Measurements from ENCODE around the gene MAGI1. TPM values are rescaled to one million over a fixed set of nuclear protein-coding genes. Genes with fewer than 3 reads are reported as not detected.

Gene MAGI1
- total RNA-seq, 1 donor from 2014 or later: 49.8 TPM

DNA sequence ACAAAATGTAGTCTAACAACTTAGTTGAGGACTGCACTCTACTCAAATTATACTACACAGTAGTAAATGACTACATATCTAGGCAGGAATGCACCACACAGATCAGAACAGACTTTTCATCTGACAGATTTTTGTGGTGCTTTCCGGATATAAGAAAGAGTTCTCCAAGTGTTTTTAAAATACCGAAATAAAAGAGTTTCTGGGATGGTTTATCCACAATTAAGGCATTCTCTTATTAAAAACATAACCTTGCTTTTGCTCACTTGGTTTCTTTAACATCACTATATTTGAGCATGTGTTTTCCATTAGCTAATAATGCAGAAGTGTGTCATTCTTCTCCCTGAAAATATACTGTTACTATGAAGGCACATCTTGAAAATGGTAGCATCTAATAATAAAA, 132.9 kb downstream of the MAGI1 start:
- Mint-ChIP-seq H3K36me3 (ENCODE audit: low read depth) (no peaks in the 10 kb centered on the region), H3K27ac (ENCODE audit: unreplicated experiment) (no peak overlapping the region), H3K27me3 (ENCODE audit: low read depth) (no peaks in the 10 kb centered on the region), H3K9me3 (no peaks in the 10 kb centered on the region), H3K4me3 (no peak overlapping the region), H3K4me1 (peaks cover 8% of the 10 kb centered on the region)
- no peak for DNase-seq (ENCODE audit: low read depth, low spot score)
- TF ChIP-seq, protein P1, sequence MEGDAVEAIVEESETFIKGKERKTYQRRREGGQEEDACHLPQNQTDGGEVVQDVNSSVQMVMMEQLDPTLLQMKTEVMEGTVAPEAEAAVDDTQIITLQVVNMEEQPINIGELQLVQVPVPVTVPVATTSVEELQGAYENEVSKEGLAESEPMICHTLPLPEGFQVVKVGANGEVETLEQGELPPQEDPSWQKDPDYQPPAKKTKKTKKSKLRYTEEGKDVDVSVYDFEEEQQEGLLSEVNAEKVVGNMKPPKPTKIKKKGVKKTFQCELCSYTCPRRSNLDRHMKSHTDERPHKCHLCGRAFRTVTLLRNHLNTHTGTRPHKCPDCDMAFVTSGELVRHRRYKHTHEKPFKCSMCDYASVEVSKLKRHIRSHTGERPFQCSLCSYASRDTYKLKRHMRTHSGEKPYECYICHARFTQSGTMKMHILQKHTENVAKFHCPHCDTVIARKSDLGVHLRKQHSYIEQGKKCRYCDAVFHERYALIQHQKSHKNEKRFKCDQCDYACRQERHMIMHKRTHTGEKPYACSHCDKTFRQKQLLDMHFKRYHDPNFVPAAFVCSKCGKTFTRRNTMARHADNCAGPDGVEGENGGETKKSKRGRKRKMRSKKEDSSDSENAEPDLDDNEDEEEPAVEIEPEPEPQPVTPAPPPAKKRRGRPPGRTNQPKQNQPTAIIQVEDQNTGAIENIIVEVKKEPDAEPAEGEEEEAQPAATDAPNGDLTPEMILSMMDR (conservative IDR thresholded peaks at IDR 0.05): no peak

DNA sequence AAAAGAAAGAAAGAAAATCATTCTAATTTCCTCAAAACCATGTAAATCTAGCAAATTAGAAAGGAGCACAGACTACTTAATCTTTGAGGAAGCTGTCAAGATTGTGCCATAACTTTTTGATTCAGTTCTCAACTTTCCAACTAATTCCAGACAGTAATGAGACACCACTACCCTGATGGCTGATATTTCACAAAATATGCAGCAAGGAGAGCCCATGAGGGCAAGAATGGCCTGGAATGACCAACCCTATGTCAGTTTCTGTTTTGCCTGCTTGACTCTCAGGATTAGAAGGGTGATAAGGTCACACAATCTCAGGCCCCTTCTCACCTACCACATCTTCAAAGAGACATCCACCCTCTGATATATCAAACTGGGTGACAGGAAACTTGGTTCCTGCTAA, 134.7 kb downstream of the MAGI1 start:
- Mint-ChIP-seq H3K4me3 (no peak overlapping the region), H3K9me3 (no peaks in the 10 kb centered on the region), H3K4me1 (peaks cover 8% of the 10 kb centered on the region), H3K27ac (ENCODE audit: unreplicated experiment) (no peak overlapping the region), H3K36me3 (ENCODE audit: low read depth) (no peaks in the 10 kb centered on the region), H3K27me3 (ENCODE audit: low read depth) (no peaks in the 10 kb centered on the region)
- TF ChIP-seq, protein P1 (conservative IDR thresholded peaks at IDR 0.05): no peak
- no peak for DNase-seq (ENCODE audit: low read depth, low spot score)

DNA sequence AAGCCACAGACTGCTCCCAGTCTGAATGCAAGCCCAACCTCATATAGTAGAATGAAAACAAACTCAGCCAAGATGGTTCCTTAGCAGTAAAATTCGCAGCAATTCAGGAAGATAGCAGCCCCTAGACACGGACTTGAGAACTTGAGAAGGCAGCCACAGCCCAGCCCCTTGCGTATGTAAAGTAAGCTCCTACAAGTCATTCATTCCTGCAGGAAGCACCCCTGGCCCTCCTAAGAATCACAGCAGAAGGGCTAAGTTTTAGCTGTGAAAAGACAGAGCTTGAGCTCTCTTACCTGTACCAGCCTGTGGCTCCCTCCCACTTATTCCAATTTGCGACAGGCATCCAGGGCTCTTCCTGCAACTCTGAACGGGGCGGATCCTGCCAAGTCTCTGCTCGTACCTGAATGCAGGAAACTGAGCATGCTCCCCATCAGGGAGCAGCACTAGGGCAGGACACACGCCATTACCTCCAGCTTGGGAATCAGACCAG, 136.4 kb downstream of the MAGI1 start:
- TF ChIP-seq, protein P1 (conservative IDR thresholded peaks at IDR 0.05): no peak
- DNase-seq (ENCODE audit: low read depth, low spot score): no peak

DNA sequence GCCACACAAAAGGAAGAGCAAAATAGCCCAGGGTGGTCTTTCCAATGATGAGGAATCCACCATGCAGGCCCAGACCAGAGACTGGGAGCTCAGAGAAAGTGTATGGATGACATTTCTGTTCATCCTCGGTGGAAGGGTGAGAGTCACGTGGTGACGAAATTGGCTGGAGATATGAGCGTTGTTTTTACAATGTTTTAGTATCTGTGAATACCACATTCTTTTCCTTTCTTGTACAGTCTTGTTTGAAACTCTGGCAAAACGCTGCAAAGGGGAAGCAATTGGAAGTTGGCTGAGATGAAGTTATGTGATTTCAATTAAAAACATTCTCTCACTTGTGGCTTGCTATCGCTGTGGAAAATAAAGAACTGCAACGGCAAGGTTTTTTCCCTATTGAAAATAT, 137.5 kb downstream of the MAGI1 start:
- no peak for DNase-seq (ENCODE audit: low read depth, low spot score)
- Mint-ChIP-seq H3K4me1 (peaks cover 8% of the 10 kb centered on the region), H3K4me3 (no peak overlapping the region), H3K36me3 (ENCODE audit: low read depth) (no peaks in the 10 kb centered on the region), H3K27ac (ENCODE audit: unreplicated experiment) (no peak overlapping the region), H3K27me3 (ENCODE audit: low read depth) (no peaks in the 10 kb centered on the region), H3K9me3 (no peaks in the 10 kb centered on the region)
- TF ChIP-seq, protein P1 (conservative IDR thresholded peaks at IDR 0.05): no peak

More for the DNA sequence above, 136.4 kb downstream of the MAGI1 start:
- H3K4me1 Mint-ChIP-seq: peaks cover 8% of the 10 kb centered on the region
- no peak overlapping the region for H3K27ac Mint-ChIP-seq (ENCODE audit: unreplicated experiment)
- no peaks in the 10 kb centered on the region for H3K27me3 Mint-ChIP-seq (ENCODE audit: low read depth)
- no peak overlapping the region for H3K4me3 Mint-ChIP-seq
- no peaks in the 10 kb centered on the region for H3K36me3 Mint-ChIP-seq (ENCODE audit: low read depth)
- H3K9me3 Mint-ChIP-seq: no peaks in the 10 kb centered on the region

DNA sequence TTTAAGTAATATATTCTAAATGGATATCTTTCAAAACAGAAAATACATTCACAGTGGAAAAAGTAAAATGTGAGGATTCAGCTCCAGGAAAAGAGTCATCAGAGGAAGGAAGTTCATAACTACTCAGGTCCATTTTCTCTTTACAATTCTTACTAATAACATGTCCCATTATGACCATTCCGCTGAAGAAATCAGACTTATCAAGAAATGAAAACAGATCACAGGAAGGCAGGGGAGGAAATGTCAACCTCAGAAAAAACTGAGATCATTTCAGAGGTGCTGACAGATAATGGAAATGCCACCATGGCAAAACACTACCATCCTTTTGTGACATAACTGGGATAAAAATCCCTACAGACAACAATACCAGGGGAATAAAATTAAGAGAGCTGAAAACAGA, 139.5 kb downstream of the MAGI1 start:
- H3K4me3 Mint-ChIP-seq: no peak overlapping the region
- DNase-seq (ENCODE audit: low read depth, low spot score): no peak
- peaks cover 8% of the 10 kb centered on the region for H3K4me1 Mint-ChIP-seq
- no peaks in the 10 kb centered on the region for H3K27me3 Mint-ChIP-seq (ENCODE audit: low read depth)
- TF ChIP-seq, protein P1 (conservative IDR thresholded peaks at IDR 0.05): no peak
- H3K36me3 Mint-ChIP-seq (ENCODE audit: low read depth): no peaks in the 10 kb centered on the region
- no peak overlapping the region for H3K27ac Mint-ChIP-seq (ENCODE audit: unreplicated experiment)
- no peaks in the 10 kb centered on the region for H3K9me3 Mint-ChIP-seq

DNA sequence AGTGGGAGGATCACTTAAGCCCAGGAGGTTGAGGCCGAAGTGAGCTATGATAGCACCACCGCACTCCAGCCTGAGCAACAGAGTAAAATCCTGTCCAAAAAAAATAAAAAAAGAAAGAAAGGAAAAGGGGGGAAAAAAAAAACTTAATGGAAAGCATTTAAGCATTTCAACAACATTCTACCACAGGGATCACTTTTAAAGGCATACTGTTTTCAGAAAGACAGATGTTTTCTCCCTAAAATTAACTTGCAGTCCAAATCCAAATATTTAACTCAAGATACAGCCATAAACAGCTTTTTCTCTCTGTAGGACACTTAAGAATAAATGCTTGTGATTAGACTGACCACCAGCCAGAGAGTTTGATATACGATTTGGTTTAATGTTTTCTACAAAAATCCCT, 141.0 kb downstream of the MAGI1 start:
- no peak for DNase-seq (ENCODE audit: low read depth, low spot score)
- Mint-ChIP-seq H3K4me1 (peaks cover 8% of the 10 kb centered on the region), H3K27ac (ENCODE audit: unreplicated experiment) (no peak overlapping the region), H3K27me3 (ENCODE audit: low read depth) (no peaks in the 10 kb centered on the region), H3K36me3 (ENCODE audit: low read depth) (no peaks in the 10 kb centered on the region), H3K9me3 (no peaks in the 10 kb centered on the region), H3K4me3 (no peak overlapping the region)
- TF ChIP-seq, protein P1 (conservative IDR thresholded peaks at IDR 0.05): no peak

Measured in neural crest cell (in vitro differentiated cells).